Stimulated activated CD8-positive, alpha-beta memory T cell treated with anti-CD3 and anti-CD28 coated beads, Interleukin-7, amount 100 ng/mL, for 4 hours (primary cell): ENCODE measurements around the gene SLC15A1.
"Not testable (repeated sequence)": the region's sequence is repeated elsewhere in the genome, so short reads cannot be mapped to it uniquely, and the experiment has no call there.

ENCODE experiments used
- DNase-seq, 2 donors: peaks; one replicate each; pipeline ENCODE4 v3.0.0-alpha.2; 2020; ENCODE audit warnings: low read depth in 2 of 2

SLC15A1 gene

DNA sequence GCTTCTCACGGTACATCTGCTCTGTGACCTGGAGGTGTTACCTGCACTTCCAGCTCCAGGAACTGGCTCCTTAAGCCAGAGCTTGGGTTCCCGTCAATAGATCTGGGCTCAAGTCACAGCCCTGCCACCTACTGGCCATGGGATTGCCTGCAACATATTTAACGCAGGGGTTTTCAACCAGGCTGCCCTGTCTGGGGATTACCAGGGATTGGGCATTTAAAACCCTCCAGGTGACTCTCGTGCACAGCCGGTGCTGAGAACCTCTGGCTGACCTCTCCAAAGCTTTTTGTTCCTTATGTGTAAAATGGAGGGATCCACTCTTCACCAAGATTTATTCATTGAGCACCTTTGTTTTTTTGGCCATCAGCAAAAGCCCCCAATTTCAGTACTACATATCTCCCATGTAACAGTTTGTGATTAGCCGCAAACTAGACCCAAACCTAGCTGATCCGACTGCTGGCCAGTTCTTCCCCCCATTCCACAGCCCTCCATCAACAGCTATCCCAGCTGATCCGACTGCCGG, 98.9 kb downstream of the SLC15A1 start:
- peak; percentile 46 to 57 for DNase-seq

DNA sequence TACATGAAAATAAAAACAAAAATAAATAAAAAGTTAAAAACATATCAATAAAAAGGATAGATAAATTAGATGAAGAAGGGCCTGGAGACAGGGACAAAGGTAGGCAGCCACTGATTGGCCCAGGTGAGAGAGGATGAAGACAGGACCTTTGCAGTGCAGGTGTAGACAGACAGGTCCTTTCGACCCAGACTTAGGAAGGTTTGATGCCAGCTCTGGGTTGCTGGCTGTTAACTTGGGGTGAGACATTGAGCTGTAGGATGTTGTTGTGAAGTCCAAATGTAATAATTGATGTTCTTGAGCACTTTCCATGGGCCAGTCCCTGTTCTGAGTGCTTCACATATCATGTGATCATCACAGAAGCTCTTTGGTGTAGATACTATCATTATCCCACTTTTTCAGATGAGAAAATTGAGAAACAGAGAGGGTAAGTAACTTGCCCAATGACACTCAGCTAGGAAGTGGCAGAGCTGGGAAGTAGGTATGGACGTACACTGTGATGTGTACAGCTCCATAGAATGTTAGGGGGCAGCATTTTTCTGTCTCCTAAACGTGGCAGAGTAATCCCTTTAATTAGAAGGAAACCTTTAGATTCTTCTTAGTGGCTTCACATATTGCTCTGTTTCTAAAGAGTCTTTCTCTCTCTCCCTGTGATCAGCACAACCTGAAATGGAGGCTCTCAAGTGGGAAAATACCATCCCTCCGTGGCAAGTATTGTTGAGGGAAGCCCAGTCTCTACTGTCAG, 99.6 kb downstream of the SLC15A1 start:
- no peak for DNase-seq

DNA sequence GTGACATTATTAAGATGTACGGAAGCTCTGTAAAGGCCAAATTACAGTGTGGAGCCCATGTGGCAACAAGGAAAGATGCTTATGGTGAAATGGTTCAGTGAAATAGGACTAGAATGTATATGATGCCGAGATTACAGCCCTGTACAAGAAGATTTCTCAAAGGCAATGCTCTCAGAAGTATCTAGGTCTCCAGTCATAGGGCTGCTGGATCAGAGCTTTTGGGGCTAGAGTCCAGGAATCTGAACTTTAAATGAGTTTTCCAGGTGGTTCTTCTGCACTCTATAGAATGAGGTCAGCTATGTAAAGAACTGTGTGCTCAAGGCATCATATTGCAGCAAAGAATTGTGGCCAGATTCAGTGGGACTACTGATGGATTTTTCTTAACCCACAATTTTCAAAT, 100.2 kb downstream of the SLC15A1 start:
- no peak for DNase-seq

DNA sequence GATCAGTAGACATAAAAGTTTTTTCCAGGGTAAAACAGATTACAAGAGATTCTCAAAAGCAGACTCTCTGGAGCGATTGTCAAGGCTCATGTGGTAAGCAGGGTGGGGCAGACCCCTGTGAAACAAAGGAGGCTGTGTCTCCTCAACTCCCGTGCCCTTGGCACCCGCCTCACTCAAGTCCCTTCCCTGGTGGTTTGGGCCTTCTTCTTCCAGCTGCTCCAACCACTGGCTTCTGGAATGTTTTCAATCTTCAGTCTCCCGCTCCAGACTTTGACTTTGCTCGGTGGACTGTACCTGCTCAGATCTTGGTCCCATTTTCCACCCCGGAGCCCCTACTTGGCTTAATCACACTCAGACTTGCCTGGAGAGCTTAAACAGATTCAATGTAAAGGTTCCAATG, 100.7 kb downstream of the SLC15A1 start:
- no peak for DNase-seq

DNA sequence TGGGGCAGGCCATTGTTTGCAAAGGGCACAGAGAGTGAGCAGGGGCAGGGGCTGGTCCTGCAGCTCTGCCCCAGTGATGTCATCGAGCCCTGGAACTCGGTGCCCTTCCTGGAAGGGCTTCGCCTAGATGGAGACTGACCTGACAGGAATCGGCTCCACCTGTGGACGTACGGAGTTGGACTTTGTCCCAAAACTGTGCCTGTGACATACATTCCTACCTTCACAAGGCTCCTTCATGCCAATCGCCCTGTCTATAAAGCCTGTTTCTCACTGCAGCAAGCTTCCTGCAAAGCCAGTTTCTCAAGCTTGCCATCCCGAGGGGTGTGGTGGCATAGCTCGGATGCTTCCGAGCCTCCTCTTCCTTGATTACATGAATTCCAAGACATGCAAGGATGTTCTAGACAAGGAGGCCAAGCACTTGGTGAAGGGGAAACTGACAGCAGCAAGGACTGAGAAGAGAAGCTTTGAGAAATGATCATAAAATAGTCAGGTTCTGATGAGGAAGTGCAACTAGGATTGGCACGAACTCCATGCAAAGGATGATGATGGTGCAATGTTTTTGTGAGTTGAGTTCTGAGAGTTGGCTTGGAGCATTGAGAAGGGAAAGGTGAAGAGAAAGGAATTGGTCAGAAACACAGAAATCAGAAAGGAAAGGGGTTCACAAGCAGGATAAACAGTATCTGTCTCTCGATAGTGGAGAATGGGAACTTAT, 101.9 kb downstream of the SLC15A1 start:
- no peak for DNase-seq

DNA sequence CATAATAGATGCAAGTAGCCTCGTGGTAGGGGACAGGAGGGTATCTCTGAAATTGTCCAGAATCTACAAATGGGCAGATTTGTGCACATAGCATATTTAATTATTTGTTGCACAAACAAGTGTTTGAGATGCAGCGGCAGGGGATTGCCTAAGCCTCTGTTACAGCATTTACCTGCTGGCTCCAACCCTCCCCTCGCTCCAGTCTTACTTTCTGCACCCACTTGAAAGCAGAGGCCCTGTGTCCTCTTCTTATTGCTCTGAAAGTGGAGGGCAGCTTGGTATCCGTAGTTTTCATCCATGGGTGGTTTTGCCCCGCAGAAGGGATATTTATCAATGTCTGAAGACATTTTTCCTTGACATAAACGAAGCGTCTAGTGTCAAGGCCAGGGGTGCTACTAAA, 102.6 kb downstream of the SLC15A1 start:
- DNase-seq: no peak

DNA sequence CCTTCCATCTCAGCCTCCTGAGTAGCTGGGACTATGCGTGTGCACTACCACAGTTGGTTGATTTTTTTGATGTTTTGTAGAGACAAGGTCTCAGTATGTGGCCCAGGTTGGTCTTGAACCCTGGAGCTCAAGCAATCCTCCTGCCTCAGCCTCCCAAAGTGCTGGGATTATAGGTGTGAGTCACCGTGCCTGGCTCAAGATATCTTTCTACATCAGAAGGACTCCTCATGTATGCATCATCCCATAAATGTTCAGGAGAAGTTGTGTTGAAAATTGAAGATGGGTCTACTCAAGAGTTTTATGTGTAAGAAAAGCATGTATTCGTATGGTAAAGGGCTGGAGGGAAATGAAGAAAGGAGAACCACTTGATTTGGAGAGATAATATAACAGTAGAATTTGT, 103.8 kb downstream of the SLC15A1 start:
- no peak for DNase-seq

DNA sequence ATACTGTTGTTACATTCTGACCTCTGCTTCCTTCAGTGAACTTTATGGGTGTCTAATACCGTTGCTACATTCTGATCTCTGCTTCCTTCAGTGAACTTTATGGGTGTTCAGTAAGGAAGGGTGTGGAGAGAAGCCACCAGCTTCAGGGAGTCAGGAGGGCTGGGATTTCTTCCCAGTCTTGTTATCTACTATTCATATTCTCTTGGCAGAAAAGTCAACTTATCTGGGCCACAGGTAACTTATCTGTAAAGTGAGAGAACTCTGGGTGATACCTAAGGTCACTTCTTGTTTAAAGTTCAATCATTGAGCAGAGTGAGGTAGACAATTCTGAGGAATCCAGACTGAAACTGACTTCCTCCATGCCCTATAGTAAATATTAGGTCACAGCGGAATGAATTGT, 104.3 kb downstream of the SLC15A1 start:
- DNase-seq: no peak

DNA sequence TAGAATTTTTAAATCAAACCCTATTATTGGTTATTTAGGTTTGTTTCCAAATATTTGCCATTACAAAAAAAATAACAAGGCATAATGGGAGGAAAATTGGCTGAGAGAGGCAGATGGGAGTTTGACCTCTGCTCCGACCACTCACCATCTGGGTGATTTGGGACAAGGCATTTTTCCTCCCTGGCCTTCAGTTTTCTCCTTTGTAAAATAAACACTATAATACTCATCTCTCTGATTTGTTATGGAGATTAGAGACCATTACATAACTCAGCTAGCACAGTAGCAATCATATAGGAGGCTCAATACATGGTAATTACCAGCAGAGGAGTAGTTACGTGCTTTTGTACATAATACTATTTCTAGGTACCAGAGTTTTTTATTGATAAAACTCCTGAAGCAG, 105.4 kb downstream of the SLC15A1 start:
- DNase-seq: no peak

DNA sequence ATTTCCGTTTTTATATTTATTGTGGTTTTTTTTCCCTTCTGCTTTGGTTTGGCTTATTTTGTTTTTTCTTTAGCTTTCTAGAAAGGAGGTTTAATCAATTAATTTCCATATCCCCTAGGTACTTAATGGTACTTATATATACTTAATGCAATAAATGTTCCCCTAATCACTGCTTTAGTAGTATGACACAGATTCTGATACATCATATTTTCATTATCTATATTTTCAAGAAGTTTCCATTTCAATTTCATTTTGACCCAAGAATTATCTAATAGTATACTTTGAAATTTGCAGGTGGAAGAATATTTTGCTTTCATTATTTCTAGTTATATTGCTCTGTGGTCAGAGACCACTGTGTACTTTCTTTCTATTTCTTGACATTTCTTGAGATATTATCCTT, 109.0 kb downstream of the SLC15A1 start:
- DNase-seq: no peak

DNA sequence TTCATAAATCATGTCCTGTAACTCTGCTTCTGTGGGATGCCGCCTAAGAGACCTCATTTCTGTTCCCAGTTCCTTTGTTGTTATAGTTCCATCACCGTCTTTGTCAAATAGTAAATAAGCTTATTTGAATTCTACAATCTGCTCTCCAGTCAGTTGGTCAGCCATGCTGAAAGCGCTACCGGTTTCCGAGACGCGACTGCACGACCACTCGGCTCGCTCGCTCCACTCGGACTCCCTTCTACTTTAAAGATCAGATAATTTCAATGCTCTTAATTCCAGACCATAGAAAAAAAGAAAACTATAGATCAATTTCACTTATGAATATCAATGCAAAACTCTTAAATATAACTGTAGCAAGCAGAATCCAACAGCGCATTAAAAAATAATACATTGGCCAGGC, 111.4 kb downstream of the SLC15A1 start:
- no peak for DNase-seq

DNA sequence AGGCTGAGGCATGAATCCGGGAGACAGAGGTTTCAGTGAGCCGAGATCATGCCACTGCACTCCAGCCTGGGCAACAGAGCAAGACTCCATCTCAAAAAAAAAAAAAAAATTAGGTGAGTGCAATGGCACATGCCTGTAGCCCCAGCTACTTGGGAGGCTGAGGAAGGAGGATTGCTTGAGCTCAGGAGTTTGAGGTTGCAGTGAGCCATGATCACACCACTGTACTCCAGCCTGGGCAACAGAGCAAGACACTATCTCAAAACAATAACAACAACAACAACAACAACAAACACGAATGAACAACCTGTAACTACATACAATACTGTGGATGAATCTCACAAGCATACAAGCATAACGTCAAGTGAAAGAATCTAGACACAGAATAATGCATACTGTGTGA, 112.7 kb downstream of the SLC15A1 start:
- DNase-seq: not testable (repeated sequence)

DNA sequence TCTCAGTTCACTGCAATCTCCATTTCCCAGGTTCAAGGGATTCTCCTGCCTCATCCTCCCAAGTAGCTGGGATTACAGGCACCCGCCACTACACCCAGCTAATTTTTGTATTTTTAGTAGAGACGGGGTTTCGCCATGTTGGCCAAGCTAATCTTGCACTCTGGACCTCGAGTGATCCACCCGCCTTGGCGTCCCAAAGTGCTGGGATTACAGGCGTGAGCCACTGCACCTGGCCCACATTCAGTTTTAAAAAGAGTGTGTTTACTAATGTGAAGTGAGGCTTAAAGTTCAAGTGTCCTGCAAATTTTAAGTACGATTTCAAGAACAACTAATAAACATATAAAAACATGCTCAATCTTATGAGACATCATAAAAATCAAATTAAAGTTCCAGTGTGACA, 114.1 kb downstream of the SLC15A1 start:
- not testable (repeated sequence) for DNase-seq
